K562 (cell line): Measurements from ENCODE around the gene TOX2. TPM values are rescaled to one million over a fixed set of nuclear protein-coding genes. Genes with fewer than 3 reads are reported as not detected.
A peak's percentile ranks its signal among the peaks of the same experiment; 100 is the strongest.

Source experiments
- COPS2 ChIP-seq: fragments of 450-650 bp; conservative IDR thresholded peaks from 2 replicates; pipeline ENCODE4 v1.6.1; 2016; ENCODE audit warnings: mild to moderate bottlenecking, moderate library complexity
- CTCF ChIP-seq, 3 experiments: IDR thresholded peaks in 2 of 3; conservative IDR thresholded peaks in 1 of 3; 2 replicates each; pipeline ENCODE4 v1.5.1; 2011 to 2012; ENCODE audit warnings: low read length in 3 of 3, mild to moderate bottlenecking in 3 of 3, control low read depth in 2 of 3, improper control_type of control experiment in 1 of 3, inconsistent platforms in 1 of 3, low read depth in 1 of 3, mixed read lengths in 1 of 3, moderate library complexity in 1 of 3; ENCODE audit not compliant: insufficient read depth in 2 of 3
- PCBP2 ChIP-seq: fragments of 200-400 bp; formaldehyde crosslinking; IDR thresholded peaks from 2 replicates; pipeline ENCODE4 v1.6.1; 2018; ENCODE audit warnings: low read length, low read depth, mild to moderate bottlenecking, moderate library complexity; ENCODE audit not compliant: poor library complexity, severe bottlenecking
- ZNF740 ChIP-seq, 3 experiments: fragments of 200-800 bp in 1 of 3; sonication (Bioruptor generic) in 1 of 3; sonication (generic) in 1 of 3; formaldehyde crosslinking in 1 of 3; IDR thresholded peaks; 2 replicates each; pipeline versions ENCODE4 v1.6.1 to v1.8.0; 2016 to 2022; ENCODE audit warnings: mild to moderate bottlenecking in 2 of 3, missing compliant biosample characterization in 2 of 3, missing genetic modification characterization in 2 of 3, missing genetic modification reagents in 1 of 3
- polyA plus RNA-seq, 8 experiments: library from polyadenylated mRNA; depleted of rRNA in 4 of 8; stranded (reverse) in 5 of 8; unstranded in 3 of 8; fragments of >200 nt; fragmentation: Nextera tagmentation in 2 of 8; fragmentation: Illumina TruSeq in 1 of 8; extraction: Ambion mirVana in 2 of 8; extraction: Trizol in 1 of 8; gene quantifications; 2 replicates each; pipeline versions ENCODE4 v1.2.1 to v1.2.3, GENCODE V29; 2011 to 2014; ENCODE audit warnings: inconsistent platforms in 1 of 8, missing spikeins in 1 of 8
- total RNA-seq, 7 experiments: library from RNA; depleted of rRNA in 6 of 7; stranded (reverse); fragments of >200 nt in 6 of 7; fragmentation: Illumina TruSeq in 2 of 7; extraction: Trizol in 2 of 7; gene quantifications; 2 replicates each; pipeline versions ENCODE4 v1.2.1 to v1.2.3, GENCODE V29; 2011 to 2021; ENCODE audit warnings: low replicate concordance in 1 of 7
- TF ChIP-seq, protein P1 (sequence below), 2 experiments: fragments of 450-650 bp in 1 of 2; sonication (generic) in 1 of 2; formaldehyde crosslinking in 1 of 2; IDR thresholded peaks; 2 replicates each; pipeline versions ENCODE4 v1.7.1 to v1.9.0; 2016 to 2022; ENCODE audit warnings: inconsistent platforms in 1 of 2, mild to moderate bottlenecking in 1 of 2, missing genetic modification reagents in 1 of 2
- TF ChIP-seq, protein P2 (sequence below): IDR thresholded peaks from 2 replicates; pipeline ENCODE4 v1.6.1; 2011; ENCODE audit warnings: borderline replicate concordance, low read depth, mild to moderate bottlenecking, moderate library complexity, low read length; ENCODE audit not compliant: insufficient read depth, poor library complexity, severe bottlenecking

Gene TOX2
- total and polyA plus RNA-seq, 9 of the 15 experiments (the other 6 are each of a cell fraction or from before 2014, with no cell fraction given), result not detected

DNA sequence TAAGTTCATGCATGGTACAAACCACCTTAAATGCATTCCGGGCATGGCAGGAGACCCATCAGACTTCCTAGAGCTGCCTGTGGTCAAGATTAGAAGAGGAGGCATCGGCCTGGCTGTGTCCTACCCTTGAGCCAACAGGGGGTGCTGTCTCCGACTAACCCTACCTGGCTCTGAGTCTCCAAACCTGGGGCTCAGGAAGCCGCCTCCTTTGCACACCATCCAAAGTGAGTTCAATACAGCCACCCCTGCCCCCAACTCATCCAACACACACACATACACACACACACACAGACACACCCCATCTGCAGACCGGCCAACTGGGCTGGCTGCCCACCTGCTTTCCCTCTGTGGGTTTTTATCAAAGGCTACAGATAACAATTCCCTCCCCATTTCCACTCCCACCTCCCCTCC, 195.3 kb downstream of the TOX2 start (continued):
- TF ChIP-seq, protein P1, sequence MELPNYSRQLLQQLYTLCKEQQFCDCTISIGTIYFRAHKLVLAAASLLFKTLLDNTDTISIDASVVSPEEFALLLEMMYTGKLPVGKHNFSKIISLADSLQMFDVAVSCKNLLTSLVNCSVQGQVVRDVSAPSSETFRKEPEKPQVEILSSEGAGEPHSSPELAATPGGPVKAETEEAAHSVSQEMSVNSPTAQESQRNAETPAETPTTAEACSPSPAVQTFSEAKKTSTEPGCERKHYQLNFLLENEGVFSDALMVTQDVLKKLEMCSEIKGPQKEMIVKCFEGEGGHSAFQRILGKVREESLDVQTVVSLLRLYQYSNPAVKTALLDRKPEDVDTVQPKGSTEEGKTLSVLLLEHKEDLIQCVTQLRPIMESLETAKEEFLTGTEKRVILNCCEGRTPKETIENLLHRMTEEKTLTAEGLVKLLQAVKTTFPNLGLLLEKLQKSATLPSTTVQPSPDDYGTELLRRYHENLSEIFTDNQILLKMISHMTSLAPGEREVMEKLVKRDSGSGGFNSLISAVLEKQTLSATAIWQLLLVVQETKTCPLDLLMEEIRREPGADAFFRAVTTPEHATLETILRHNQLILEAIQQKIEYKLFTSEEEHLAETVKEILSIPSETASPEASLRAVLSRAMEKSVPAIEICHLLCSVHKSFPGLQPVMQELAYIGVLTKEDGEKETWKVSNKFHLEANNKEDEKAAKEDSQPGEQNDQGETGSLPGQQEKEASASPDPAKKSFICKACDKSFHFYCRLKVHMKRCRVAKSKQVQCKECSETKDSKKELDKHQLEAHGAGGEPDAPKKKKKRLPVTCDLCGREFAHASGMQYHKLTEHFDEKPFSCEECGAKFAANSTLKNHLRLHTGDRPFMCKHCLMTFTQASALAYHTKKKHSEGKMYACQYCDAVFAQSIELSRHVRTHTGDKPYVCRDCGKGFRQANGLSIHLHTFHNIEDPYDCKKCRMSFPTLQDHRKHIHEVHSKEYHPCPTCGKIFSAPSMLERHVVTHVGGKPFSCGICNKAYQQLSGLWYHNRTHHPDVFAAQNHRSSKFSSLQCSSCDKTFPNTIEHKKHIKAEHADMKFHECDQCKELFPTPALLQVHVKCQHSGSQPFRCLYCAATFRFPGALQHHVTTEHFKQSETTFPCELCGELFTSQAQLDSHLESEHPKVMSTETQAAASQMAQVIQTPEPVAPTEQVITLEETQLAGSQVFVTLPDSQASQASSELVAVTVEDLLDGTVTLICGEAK (IDR thresholded peaks at IDR 0.05), result no peak
- TF ChIP-seq, protein P1 (CRISPR knock-in tag; IDR thresholded peaks at IDR 0.05), result no peak
- TF ChIP-seq PCBP2, result no peak
- TF ChIP-seq, protein P2, sequence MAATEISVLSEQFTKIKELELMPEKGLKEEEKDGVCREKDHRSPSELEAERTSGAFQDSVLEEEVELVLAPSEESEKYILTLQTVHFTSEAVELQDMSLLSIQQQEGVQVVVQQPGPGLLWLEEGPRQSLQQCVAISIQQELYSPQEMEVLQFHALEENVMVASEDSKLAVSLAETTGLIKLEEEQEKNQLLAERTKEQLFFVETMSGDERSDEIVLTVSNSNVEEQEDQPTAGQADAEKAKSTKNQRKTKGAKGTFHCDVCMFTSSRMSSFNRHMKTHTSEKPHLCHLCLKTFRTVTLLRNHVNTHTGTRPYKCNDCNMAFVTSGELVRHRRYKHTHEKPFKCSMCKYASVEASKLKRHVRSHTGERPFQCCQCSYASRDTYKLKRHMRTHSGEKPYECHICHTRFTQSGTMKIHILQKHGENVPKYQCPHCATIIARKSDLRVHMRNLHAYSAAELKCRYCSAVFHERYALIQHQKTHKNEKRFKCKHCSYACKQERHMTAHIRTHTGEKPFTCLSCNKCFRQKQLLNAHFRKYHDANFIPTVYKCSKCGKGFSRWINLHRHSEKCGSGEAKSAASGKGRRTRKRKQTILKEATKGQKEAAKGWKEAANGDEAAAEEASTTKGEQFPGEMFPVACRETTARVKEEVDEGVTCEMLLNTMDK, result peak; percentile 32
- no peak for TF ChIP-seq ZNF740 (CRISPR knock-in tag; IDR thresholded peaks at IDR 0.05)
- no peak for TF ChIP-seq ZNF740 (tag; IDR thresholded peaks at IDR 0.05)
- TF ChIP-seq COPS2, result no peak
- peak; percentile 36 to 57 (median 45); a peak in 5 of 6 replicates for TF ChIP-seq CTCF (IDR thresholded peaks at IDR 0.05 in 2 of 3, conservative IDR thresholded peaks at IDR 0.05 in 1 of 3; ENCODE audit: insufficient read depth in 2 of 3, low read depth in 1 of 3, low read length in 3 of 3)
